ENCODE results near the gene ADAMTS18.

DNA sequence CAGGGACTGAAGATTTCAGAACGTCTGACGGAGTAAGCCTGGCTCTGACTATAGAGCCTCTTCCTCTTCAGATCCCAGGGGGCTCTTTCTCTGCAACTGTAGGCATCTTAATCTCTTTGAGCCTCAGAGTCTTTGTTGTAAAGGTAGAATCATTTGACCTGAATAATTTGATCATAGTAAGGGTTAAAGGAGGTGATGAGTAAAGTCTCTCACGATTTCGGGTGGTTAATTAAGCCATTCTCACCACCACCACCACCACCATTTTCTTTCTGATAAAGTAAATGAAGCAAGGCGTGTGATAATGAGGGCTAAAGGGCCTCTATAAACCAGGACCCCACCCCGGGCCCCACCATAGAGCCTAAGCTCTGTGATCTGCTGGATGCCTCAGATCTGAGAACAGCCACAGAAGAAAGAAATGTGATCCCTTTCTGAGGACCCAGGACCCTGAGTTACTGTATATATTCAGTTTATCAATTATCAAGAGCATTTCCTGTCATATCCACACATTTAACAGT is 33.0 kb upstream of the ADAMTS18 start:
- TF ChIP-seq, protein P1, sequence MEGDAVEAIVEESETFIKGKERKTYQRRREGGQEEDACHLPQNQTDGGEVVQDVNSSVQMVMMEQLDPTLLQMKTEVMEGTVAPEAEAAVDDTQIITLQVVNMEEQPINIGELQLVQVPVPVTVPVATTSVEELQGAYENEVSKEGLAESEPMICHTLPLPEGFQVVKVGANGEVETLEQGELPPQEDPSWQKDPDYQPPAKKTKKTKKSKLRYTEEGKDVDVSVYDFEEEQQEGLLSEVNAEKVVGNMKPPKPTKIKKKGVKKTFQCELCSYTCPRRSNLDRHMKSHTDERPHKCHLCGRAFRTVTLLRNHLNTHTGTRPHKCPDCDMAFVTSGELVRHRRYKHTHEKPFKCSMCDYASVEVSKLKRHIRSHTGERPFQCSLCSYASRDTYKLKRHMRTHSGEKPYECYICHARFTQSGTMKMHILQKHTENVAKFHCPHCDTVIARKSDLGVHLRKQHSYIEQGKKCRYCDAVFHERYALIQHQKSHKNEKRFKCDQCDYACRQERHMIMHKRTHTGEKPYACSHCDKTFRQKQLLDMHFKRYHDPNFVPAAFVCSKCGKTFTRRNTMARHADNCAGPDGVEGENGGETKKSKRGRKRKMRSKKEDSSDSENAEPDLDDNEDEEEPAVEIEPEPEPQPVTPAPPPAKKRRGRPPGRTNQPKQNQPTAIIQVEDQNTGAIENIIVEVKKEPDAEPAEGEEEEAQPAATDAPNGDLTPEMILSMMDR (IDR thresholded peaks at IDR 0.05): no peak
- no peak for TF ChIP-seq POLR2A (IDR thresholded peaks at IDR 0.05)

Measured in esophagus squamous epithelium (tissue), 4 donors.